Stimulated activated CD8-positive, alpha-beta memory T cell treated with anti-CD3 and anti-CD28 coated beads, Interleukin-12 subunit alpha, Interleukin-12 subunit beta, amount 100 ng/mL, for 4 hours (primary cell): ENCODE results near the gene CCNF.

ENCODE experiments used
- DNase-seq: peaks from one replicate; pipeline ENCODE4 v3.0.0-alpha.2; 2020; ENCODE audit warnings: low read depth

The CCNF gene

DNA sequence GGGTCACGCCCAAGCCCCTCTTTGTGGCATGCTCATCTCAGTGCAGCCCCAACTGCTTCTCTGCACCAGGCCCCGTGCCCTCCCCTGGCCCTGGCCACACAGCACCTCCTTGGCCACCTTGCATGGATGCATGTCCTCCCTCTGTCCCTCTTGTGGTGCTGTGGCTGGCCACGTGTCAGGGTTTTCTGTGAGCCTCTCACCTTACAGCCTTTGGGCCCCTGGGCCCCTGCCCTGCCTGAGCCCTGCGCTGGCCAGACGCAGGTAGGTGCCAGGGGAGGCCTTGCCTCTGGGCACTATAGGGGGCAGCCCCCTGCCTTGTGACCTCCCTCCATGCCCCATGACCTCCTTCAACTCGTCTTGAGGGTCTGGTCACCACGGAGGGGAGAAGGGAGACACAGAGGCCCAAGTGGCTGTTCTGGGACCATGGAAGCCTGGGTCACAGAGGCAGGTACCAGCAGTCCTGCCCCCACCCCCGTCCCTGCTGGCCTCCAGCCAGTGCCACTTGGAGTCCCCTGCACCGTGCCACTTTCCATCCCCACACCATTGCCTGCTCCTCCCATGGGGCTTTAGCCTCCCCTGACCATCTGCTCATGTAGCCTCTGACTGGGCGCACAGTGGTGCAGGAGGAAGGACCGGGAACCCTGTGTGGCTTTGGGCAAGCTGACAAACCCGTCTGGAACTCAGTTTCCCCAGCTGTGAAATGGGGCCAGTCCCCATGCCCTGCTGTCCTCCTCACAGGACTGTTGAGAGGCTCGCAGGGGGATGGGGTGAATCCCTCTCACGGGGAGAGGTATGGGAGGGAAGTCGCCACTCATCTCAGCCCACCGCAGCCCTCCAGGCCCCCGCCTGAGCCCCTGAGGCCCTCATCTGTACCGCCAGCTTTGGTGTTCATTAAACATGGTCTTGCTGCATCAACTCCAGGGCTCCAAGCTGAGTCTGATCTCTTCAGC is 73.0 kb downstream of the CCNF start:
- no peak for DNase-seq

DNA sequence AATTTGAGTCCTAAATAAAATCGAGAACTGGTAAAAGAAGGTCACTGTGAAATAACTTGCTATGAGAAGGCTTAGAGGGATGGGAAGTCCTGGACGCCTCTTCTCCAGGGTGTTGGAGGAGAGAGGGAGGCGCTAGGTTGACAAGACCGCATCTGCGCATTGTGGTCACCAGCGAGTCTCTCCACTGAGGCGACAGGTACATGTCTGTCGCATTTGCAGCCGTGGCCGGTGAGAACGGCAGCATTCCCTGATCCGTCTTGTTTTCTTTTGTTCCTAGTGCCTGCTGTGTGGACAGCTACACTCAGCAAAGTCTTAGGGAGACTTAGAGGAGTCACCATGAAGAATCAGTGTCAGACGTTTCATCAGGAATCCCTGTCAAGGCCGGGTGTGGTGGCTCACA is 76.4 kb downstream of the CCNF start:
- DNase-seq = no peak

DNA sequence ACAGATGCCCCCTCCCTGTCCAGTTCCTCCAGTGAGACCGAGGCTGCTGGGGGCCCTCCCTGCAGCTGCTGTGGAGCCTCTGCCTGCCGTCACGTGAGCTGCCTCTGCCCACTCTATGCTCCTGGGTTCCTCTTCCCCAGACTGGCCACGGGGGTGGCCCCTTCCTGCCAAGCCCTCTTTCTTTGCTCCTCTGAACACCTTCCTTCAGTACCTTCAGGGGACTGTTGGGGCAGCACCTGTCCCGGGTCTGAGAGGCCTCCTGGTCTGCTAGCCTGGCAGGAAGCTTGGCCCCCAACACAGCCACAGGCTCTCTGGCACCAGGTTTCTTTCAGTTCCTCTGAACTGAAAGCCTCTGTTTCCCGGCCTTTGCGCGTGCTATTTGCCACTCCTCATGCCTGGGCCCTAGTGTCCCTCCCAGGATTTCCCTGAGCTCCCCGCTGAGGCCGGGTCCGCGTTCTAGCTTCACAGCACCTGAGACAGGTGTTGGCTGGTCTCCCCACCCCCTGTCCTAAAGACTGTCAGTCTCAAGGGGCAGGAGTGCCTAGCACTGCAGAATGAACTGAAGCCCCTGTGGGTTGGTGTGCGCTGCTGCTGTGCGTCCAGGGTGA is 77.9 kb downstream of the CCNF start:
- DNase-seq = no peak

DNA sequence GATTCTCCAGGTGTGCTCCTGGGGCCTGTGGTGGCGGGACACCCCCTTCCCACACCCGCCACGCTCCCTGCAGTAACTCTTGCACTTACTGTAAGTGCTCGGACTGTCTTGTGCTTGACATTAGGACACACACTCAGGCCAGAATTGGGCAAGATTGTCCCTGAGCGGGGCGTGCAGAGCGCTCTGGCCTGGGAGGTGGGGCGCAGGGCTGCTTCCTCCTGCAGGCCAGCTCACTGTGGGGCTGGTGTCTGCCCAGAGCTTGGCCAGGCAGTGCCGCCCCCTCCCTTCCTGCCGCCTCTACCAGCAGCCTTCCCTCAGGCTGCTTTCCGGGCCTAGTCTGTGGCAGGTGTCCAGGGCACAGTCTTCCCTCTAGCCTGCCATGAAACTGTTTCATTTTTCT is 78.4 kb downstream of the CCNF start:
- no peak for DNase-seq
